LNCaP clone FGC (cell line): ENCODE results near the gene CENPX.
"Not testable (repeated sequence)": the region's sequence is repeated elsewhere in the genome, so short reads cannot be mapped to it uniquely, and the experiment has no call there.

Source experiments
- DNase-seq: peaks from one replicate; pipeline ENCODE4 v3.0.0-alpha.2; 2011; ENCODE audit warnings: low read depth
- H3K4me3 ChIP-seq: 2 replicates; pipeline ENCODE4 v1.5.1; 2011; ENCODE audit warnings: mild to moderate bottlenecking, low read depth, low read length, control low read depth
- CTCF ChIP-seq: IDR thresholded peaks from 2 replicates; pipeline ENCODE4 v1.5.1; 2012; ENCODE audit warnings: mild to moderate bottlenecking; ENCODE audit not compliant: control insufficient read depth, insufficient read depth; ENCODE audit errors: extremely low read depth

Gene CENPX

GRCh38 chr17:81984773-81985410, 37.8 kb downstream of the CENPX start:
- no peak overlapping the region for H3K4me3 ChIP-seq
- no peak for DNase-seq
- no peak for TF ChIP-seq CTCF

GRCh38 chr17:81983639-81984373, 38.9 kb downstream of the CENPX start:
- TF ChIP-seq CTCF = no peak
- DNase-seq = no peak
- no peak overlapping the region for H3K4me3 ChIP-seq

GRCh38 chr17:81983011-81983638, 39.6 kb downstream of the CENPX start:
- H3K4me3 ChIP-seq = no peak overlapping the region
- no peak for TF ChIP-seq CTCF
- no peak for DNase-seq

GRCh38 chr17:81981511-81981910, 41.2 kb downstream of the CENPX start:
- H3K4me3 ChIP-seq, DNase-seq: not testable (repeated sequence)

- DNase-seq = no peak
- H3K4me3 ChIP-seq = no peak overlapping the region
- TF ChIP-seq CTCF = no peak
Observed at GRCh38 chr17:81980707-81981343, 41.9 kb downstream of the CENPX start.

- DNase-seq = no peak
- no peak overlapping the region for H3K4me3 ChIP-seq
- no peak for TF ChIP-seq CTCF
Observed at GRCh38 chr17:81980122-81980521, 42.6 kb downstream of the CENPX start.

- H3K4me3 ChIP-seq = peak overlapping the region; percentile 85
- no peak for TF ChIP-seq CTCF
- DNase-seq = no peak
Observed at GRCh38 chr17:81978524-81979298, 44.0 kb downstream of the CENPX start.
